Spleen (tissue), 11 donors: ENCODE measurements around the gene CFAP74. TPM values are rescaled to one million over a fixed set of nuclear protein-coding genes. Genes with fewer than 3 reads are reported as not detected.
A peak's percentile ranks its signal among the peaks of the same experiment; 100 is the strongest.

ENCODE experiments used
- DNase-seq: peaks from one replicate; pipeline ENCODE4 v3.0.0-alpha.2; 2020
- H3K27ac ChIP-seq, 8 donors: fragments of 200-600 bp; sonication (generic) in 7 of 8; 1 replicate in 4 of 8; 2 replicates in 4 of 8; pipeline versions ENCODE4 v1.5.0 to v1.8.0; 2016 to 2021; ENCODE audit warnings: inconsistent platforms in 4 of 8, mild to moderate bottlenecking in 4 of 8, moderate library complexity in 1 of 8
- H3K27me3 ChIP-seq, 7 donors: fragments of 200-600 bp; sonication (generic) in 6 of 7; replicated peaks in 1 of 7; 1 replicate in 4 of 7; 2 replicates in 3 of 7; pipeline versions ENCODE4 v1.5.0 to v1.8.0; 2016 to 2021; ENCODE audit warnings: inconsistent platforms in 3 of 7, mild to moderate bottlenecking in 1 of 7
- H3K36me3 ChIP-seq, 6 donors: fragments of 200-600 bp; sonication (generic) in 5 of 6; 1 replicate in 4 of 6; 2 replicates in 2 of 6; pipeline versions ENCODE4 v1.5.0 to v1.8.0; 2016 to 2021; ENCODE audit warnings: inconsistent platforms in 2 of 6
- H3K4me1 ChIP-seq, 6 donors: fragments of 200-600 bp; sonication (generic) in 5 of 6; 1 replicate in 3 of 6; 2 replicates in 3 of 6; pipeline versions ENCODE4 v1.5.0 to v1.8.0; 2016 to 2021; ENCODE audit warnings: inconsistent platforms in 3 of 6
- H3K4me3 ChIP-seq, 8 donors: fragments of 200-600 bp; sonication (generic) in 7 of 8; 1 replicate in 4 of 8; 2 replicates in 4 of 8; pipeline versions ENCODE4 v1.5.0 to v1.8.0; 2016 to 2021; ENCODE audit warnings: inconsistent platforms in 4 of 8, mild to moderate bottlenecking in 4 of 8, moderate library complexity in 2 of 8
- H3K9me3 ChIP-seq, 8 donors: fragments of 200-600 bp; sonication (generic) in 7 of 8; 1 replicate in 4 of 8; 2 replicates in 4 of 8; pipeline versions ENCODE4 v1.5.0 to v1.8.0; 2016 to 2021; ENCODE audit warnings: inconsistent platforms in 4 of 8
- POLR2A ChIP-seq, 3 donors: fragments of 450-650 bp; IDR thresholded peaks; one replicate each; pipeline ENCODE4 v1.5.1; 2017; ENCODE audit warnings: antibody characterized with exemption in 3 of 3, mild to moderate bottlenecking in 1 of 3
- POLR2AphosphoS5 ChIP-seq, 3 donors: sonication (generic); formaldehyde crosslinking; IDR thresholded peaks; one replicate each; pipeline ENCODE4 v1.5.1; 2017; ENCODE audit warnings: antibody characterized with exemption in 3 of 3
- WGBS, 5 donors: extraction: QIAGEN DNeasy Blood & Tissue Kit in 3 of 5; methylation state at CpG; one replicate each; pipeline versions ENCODE4 v1.1.5 to v1.1.7; 2013 to 2018; 5-methylcytosine and 5-hydroxymethylcytosine counted together
- intact Hi-C: fragments of 100-400 bp; cut with DNase I; formaldehyde crosslinking; loops from one replicate; pipeline ENCODE4 v1.15.0; 2023; ENCODE audit warnings: low total_unique reads
- polyA plus RNA-seq, 3 donors: library from polyadenylated mRNA; stranded (reverse); fragments of 200-250 nt; gene quantifications; one replicate each; pipeline ENCODE4 v1.2.1, GENCODE V29; 2013
- total RNA-seq, 7 donors: library from RNA; depleted of rRNA in 3 of 7; stranded (reverse); fragments of >200 nt in 3 of 7; fragmentation: NEBNext Ultra II Directional in 4 of 7; extraction: Animal tissue kit (Norgen Biotek cat#: 25700) in 4 of 7; gene quantifications; one replicate each; pipeline versions ENCODE4 v1.1.0 to v1.2.1, GENCODE V29; 2016 to 2021
- TF ChIP-seq, protein P1 (sequence below), 11 experiments: fragments of 200-600 bp in 7 of 11; fragments of 450-650 bp in 4 of 11; sonication (generic) in 4 of 11; IDR thresholded peaks in 8 of 11; conservative IDR thresholded peaks in 3 of 11; 1 replicate in 7 of 11; 2 replicates in 4 of 11; pipeline versions ENCODE4 v1.4.0 to v1.8.0; 2016 to 2021; ENCODE audit warnings: antibody characterized with exemption in 11 of 11, inconsistent platforms in 4 of 11, mild to moderate bottlenecking in 1 of 11
- donor health status: healthy with polysubstance abuse.
- donor health status: DM: no; HTN: no; CAD: no; lungs with moderate emphysema.
- donor health status: DM: no; HTN: no; CAD: no.
- donor health status: Bipolar disorder and iron deficiency.
- donor health status: healthy.
- donor health status: DM: no; HTN: no; CAD: no.
- donor health status: DM: yes; HTN: yes; CAD: no.

CFAP74 gene
- total and polyA plus RNA-seq, 10 donors = 0.03 to 0.32 (median 0.14) TPM; not detected in 4

DNA sequence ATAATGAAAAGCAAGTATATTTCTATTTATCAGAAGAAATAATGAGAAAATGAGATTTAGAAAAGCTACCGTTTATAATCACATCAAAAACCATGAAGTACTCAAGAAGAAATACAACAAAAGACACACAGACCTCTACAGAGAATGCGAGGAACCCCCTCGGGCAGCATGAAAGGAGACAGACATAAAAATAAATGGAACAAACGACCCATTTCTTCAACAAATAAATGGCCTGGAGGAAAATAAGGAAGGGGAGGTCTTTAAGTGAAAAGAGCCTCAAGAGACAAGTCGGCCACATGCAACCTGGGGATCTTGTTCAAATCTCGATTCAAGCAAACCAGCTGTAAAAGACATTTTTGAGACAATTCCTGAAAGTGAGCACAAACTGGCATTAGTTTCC, 6.0 kb downstream of the CFAP74 start:
- intact Hi-C loops = no loop called here
- DNase-seq = no peak
- Histone ChIP-seq H3K36me3 (no peaks in the 10 kb centered on the region), H3K4me1 (peaks cover 0 to 12% (median 7%) of the 10 kb centered on the region in 6 donors), H3K27me3 (peaks cover 0 to 32% (median 0%) of the 10 kb centered on the region in 7 donors), H3K4me3 (no peak overlapping the region), H3K27ac (no peak overlapping the region), H3K9me3 (no peaks in the 10 kb centered on the region)
- WGBS, 5 donors = 76 to 85% (median 83%) methylated on average over 6 of the region's 6 CpGs
- TF ChIP-seq, protein P1, sequence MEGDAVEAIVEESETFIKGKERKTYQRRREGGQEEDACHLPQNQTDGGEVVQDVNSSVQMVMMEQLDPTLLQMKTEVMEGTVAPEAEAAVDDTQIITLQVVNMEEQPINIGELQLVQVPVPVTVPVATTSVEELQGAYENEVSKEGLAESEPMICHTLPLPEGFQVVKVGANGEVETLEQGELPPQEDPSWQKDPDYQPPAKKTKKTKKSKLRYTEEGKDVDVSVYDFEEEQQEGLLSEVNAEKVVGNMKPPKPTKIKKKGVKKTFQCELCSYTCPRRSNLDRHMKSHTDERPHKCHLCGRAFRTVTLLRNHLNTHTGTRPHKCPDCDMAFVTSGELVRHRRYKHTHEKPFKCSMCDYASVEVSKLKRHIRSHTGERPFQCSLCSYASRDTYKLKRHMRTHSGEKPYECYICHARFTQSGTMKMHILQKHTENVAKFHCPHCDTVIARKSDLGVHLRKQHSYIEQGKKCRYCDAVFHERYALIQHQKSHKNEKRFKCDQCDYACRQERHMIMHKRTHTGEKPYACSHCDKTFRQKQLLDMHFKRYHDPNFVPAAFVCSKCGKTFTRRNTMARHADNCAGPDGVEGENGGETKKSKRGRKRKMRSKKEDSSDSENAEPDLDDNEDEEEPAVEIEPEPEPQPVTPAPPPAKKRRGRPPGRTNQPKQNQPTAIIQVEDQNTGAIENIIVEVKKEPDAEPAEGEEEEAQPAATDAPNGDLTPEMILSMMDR (IDR thresholded peaks at IDR 0.05 in 8 of 11, conservative IDR thresholded peaks at IDR 0.05 in 3 of 11) = no peak
- TF ChIP-seq POLR2AphosphoS5 (IDR thresholded peaks at IDR 0.05) (no peak), POLR2A (IDR thresholded peaks at IDR 0.05) (no peak)

DNA sequence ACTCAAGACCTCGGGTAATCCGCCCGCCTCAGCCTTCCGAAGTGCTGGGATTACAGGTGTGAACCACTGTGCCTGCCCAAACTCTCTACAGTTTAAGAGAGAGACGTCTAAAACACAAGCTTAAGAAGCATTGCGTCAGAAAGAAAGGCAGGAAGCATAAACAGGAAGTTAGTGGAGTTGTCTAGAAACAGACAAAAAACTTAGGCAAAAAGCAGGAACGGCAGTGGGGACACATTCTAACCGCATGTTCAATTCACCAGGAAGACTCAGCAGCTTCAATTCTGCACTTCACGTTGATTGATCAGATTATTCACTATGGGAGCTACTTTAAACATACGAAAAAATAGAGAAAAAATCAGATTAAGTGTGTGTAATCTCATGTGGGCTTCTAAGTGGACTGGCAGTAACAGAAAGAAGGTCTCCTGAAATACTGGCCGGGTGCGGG, 7.4 kb downstream of the CFAP74 start:
- intact Hi-C loops = no loop called here
- H3K4me3 ChIP-seq = no peak overlapping the region
- no peaks in the 10 kb centered on the region for H3K36me3 ChIP-seq
- no peak for TF ChIP-seq POLR2AphosphoS5 (IDR thresholded peaks at IDR 0.05)
- TF ChIP-seq, protein P1 (IDR thresholded peaks at IDR 0.05 in 8 of 11, conservative IDR thresholded peaks at IDR 0.05 in 3 of 11) = no peak
- TF ChIP-seq POLR2A (IDR thresholded peaks at IDR 0.05) = no peak
- 32 to 46% (median 38%) methylated on average over 12 of the region's 12 CpGs for WGBS, 5 donors
- no peak for DNase-seq
- peaks cover 0 to 22% (median 0%) of the 10 kb centered on the region in 7 donors for H3K27me3 ChIP-seq
- no peaks in the 10 kb centered on the region for H3K9me3 ChIP-seq
- H3K27ac ChIP-seq = peak overlapping the region in 5 of 8 donors; percentile 27 to 65 (median 46)
- H3K4me1 ChIP-seq = peaks cover 0 to 12% (median 7%) of the 10 kb centered on the region in 6 donors

GRCh38 chr1:1994536-1994935, 9.1 kb downstream of the CFAP74 start:
- Histone ChIP-seq H3K9me3 (no peaks in the 10 kb centered on the region), H3K27ac (no peak overlapping the region), H3K36me3 (no peaks in the 10 kb centered on the region), H3K27me3 (peaks cover 0 to 22% (median 0%) of the 10 kb centered on the region in 7 donors), H3K4me3 (no peak overlapping the region), H3K4me1 (peaks cover 0 to 15% (median 8%) of the 10 kb centered on the region in 6 donors)
- TF ChIP-seq POLR2AphosphoS5 (IDR thresholded peaks at IDR 0.05) (no peak), POLR2A (IDR thresholded peaks at IDR 0.05) (no peak)
- TF ChIP-seq, protein P1 (IDR thresholded peaks at IDR 0.05 in 8 of 11, conservative IDR thresholded peaks at IDR 0.05 in 3 of 11) = no peak
- WGBS, 5 donors = 75 to 90% (median 87%) methylated on average over 8 of the region's 8 CpGs
- DNase-seq = no peak
- intact Hi-C loops = no loop called here

- H3K27ac ChIP-seq = peak overlapping the region in 7 of 8 donors; percentile 67 to 78 (median 72)
- no peak overlapping the region for H3K4me3 ChIP-seq
- TF ChIP-seq POLR2AphosphoS5 (IDR thresholded peaks at IDR 0.05) (no peak), POLR2A (IDR thresholded peaks at IDR 0.05) (no peak)
- TF ChIP-seq, protein P1 (IDR thresholded peaks at IDR 0.05 in 8 of 11, conservative IDR thresholded peaks at IDR 0.05 in 3 of 11) = no peak
- DNase-seq = no peak
- no peaks in the 10 kb centered on the region for H3K36me3 ChIP-seq
- H3K27me3 ChIP-seq = peaks cover 0 to 47% (median 5%) of the 10 kb centered on the region in 7 donors
- no peaks in the 10 kb centered on the region for H3K9me3 ChIP-seq
- 22 to 28% (median 25%) methylated on average over 10 of the region's 10 CpGs for whole genome bisulfite sequencing, 5 donors
- intact Hi-C loops = no loop called here
- peaks cover 0 to 16% (median 7%) of the 10 kb centered on the region in 6 donors for H3K4me1 ChIP-seq
Observed at GRCh38 chr1:1990222-1990621, 13.4 kb downstream of the CFAP74 start.
